Esophagus squamous epithelium (tissue), 4 donors: ENCODE measurements around the gene CHD6.

ENCODE experiments used
- POLR2A ChIP-seq, 4 donors: fragments of 450-650 bp; IDR thresholded peaks; one replicate each; pipeline ENCODE4 v1.6.1; 2017; ENCODE audit warnings: antibody characterized with exemption in 4 of 4, mild to moderate bottlenecking in 4 of 4, moderate library complexity in 3 of 4
- TF ChIP-seq, protein P1 (sequence below), 6 experiments: fragments of 450-650 bp in 4 of 6; fragments of 200-600 bp in 2 of 6; sonication (generic) in 2 of 6; IDR thresholded peaks; one replicate each; pipeline ENCODE4 v1.5.1; 2016 to 2019; ENCODE audit warnings: antibody characterized with exemption in 6 of 6, mild to moderate bottlenecking in 4 of 6, moderate library complexity in 4 of 6

DNA sequence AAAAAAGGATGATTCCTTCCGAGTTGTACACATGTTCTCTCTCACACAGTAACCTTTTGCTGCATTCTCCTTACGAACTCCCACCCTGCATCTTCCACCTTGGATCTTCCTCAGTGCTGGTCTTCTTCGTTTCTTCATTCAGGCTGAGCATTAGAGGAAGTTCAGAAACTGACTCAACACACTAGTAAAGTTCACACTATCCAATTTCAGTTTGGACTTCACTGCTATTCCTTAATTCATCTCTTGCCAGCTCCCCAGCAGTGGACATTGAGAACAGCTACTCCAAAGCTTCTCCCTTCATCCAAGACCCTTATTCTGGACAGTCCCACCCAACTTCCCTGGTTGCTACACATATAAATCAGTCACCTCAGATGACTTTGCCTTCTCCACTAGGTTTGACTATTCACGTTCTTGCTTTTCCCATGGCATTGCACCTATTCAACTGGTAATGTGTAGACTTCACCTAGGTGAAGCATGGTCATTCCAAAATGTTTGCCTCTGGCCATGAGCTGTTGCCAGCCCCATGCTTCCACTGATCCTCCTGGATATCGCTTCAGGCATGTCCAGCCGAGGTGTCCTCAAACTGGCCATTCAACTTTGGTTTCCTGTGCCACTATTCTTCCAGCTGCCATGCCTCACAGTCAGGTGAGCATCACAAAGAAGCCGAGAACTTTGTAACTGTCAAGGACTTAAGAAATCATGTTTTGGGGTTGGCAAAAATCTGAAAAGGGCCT lies 147.6 kb downstream of the CHD6 start:
- TF ChIP-seq POLR2A (IDR thresholded peaks at IDR 0.05) = no peak
- TF ChIP-seq, protein P1, sequence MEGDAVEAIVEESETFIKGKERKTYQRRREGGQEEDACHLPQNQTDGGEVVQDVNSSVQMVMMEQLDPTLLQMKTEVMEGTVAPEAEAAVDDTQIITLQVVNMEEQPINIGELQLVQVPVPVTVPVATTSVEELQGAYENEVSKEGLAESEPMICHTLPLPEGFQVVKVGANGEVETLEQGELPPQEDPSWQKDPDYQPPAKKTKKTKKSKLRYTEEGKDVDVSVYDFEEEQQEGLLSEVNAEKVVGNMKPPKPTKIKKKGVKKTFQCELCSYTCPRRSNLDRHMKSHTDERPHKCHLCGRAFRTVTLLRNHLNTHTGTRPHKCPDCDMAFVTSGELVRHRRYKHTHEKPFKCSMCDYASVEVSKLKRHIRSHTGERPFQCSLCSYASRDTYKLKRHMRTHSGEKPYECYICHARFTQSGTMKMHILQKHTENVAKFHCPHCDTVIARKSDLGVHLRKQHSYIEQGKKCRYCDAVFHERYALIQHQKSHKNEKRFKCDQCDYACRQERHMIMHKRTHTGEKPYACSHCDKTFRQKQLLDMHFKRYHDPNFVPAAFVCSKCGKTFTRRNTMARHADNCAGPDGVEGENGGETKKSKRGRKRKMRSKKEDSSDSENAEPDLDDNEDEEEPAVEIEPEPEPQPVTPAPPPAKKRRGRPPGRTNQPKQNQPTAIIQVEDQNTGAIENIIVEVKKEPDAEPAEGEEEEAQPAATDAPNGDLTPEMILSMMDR (IDR thresholded peaks at IDR 0.05) = no peak
